ACHN (cell line): Measurements from ENCODE around the gene MRPL17.
"Not testable (repeated sequence)": the region's sequence is repeated elsewhere in the genome, so short reads cannot be mapped to it uniquely, and the experiment has no call there.

ENCODE experiments used
- DNase-seq: peaks from one replicate; pipeline ENCODE4 v3.0.0-alpha.2; 2015
- in situ Hi-C: cut with HindIII; loops from 2 replicates; pipeline ENCODE4 v1.10.0; 2017; ENCODE audit warnings: low sequenced_read_pairs, low pct_ligation_motif_present, low pct_unique_long_range_greater_than_20kb

MRPL17 gene

GRCh38 chr11:6682936-6683861, at the start of gene MRPL17:
Gene MRPL17 (minus strand): TSS chr11:6683340. CDS start chr11:6683296, 44 bp downstream.
- peak; percentile 96 for DNase-seq
- in situ Hi-C loops: no loop called here

- DNase-seq: no peak
- in situ Hi-C loops: no loop called here
Measured at GRCh38 chr11:6727971-6728760, 45.0 kb upstream of the MRPL17 start.

- in situ Hi-C loops: no loop called here
Measured at GRCh38 chr11:6725386-6725896, 42.3 kb upstream of the MRPL17 start.

DNA sequence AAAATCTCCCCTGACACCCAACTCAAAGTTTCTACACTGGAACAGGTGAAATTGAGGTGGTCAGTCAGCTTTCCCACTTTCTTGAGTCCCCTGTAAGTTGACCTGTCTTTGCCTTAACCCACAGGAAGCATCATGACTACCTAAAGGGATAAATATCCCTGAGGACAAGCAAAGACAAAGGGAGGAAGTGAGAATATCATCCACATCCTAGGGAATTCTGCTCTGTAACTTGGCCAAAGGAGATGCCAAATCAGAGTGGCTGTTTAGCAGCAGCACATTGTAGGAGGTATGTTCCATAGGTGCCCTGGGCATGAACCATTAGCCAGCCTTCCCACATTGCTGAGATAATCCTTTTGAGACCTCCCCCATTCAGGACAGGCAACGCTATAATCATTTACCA, 40.9 kb upstream of the MRPL17 start:
- in situ Hi-C loops: no loop called here

More at GRCh38 chr11:6725386-6725896, 42.3 kb upstream of the MRPL17 start:
- no peak for DNase-seq

DNA sequence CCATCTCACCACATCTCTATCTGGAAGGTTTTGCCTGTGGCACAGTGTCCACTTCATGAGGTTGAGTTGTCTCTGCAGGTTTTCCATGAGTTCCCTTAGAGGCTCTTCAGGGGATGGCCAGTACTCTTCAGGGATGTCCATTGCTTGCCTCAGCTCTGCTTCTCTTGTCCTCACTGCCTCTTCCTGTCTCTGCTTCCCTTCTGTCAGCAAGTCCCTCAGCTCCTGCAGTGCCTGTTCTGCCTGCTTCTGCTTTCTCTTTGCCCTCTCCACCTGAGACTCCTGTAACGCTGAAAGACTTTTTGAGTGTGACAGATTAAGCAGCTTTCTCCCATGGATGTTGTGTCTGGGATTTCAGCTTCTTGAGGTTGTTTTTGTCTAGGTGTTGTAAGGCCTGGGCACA, 38.2 kb upstream of the MRPL17 start:
- no peak for DNase-seq
- in situ Hi-C loops: no loop called here

More for the DNA sequence above, 40.9 kb upstream of the MRPL17 start:
- no peak for DNase-seq

GRCh38 chr11:6719576-6719975, 36.4 kb upstream of the MRPL17 start:
- in situ Hi-C loops: no loop called here
- no peak for DNase-seq

GRCh38 chr11:6717426-6717825, 34.3 kb upstream of the MRPL17 start:
- in situ Hi-C loops: no loop called here

DNA sequence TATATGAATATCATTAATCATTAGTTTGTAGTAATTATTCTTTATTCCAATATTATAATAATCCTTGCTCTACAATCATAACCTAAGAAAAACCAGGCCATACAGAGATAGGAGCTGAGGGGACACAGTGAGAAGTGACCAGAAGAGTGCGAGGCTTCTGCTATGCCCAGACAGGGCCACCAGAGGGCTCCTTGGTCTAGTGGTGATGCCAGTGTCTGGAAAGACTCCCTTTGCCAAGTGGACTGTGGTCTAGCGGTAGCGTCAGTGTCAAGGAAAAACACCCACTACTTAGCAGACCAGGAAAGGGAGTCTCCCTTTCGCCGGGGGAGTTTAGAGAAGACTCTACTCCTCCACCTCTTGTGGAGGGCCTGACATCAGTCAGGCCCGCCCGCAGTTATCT, 28.4 kb upstream of the MRPL17 start:
- DNase-seq: peak; percentile 28
- in situ Hi-C loops: not testable (repeated sequence)

More at GRCh38 chr11:6717426-6717825, 34.3 kb upstream of the MRPL17 start:
- DNase-seq: no peak

DNA sequence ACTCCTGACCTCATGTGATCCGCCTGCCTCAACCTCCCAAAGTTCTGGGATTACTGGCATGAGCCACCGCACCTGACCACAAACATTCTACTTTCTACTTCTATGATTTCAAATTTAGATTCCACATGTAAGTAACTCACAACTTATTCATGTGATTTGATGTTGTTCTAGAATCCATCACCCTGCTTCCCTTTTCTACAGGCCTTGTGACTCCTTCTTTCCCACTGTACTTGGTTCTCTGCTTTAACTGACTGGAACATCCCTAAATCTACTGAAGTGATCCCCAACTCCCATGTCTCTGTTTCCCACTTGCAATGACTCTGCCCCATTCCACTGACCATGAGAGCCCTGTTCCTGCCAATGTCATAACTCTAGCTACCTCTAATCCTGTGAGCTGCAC, 25.7 kb upstream of the MRPL17 start:
- DNase-seq: no peak
- in situ Hi-C loops: no loop called here

GRCh38 chr11:6705905-6706535, 22.9 kb upstream of the MRPL17 start:
- in situ Hi-C loops: no loop called here
- DNase-seq: peak; percentile 37

- in situ Hi-C loops: no loop called here
- peak; percentile 58 for DNase-seq
Measured at GRCh38 chr11:6703247-6704063, 20.3 kb upstream of the MRPL17 start.

DNA sequence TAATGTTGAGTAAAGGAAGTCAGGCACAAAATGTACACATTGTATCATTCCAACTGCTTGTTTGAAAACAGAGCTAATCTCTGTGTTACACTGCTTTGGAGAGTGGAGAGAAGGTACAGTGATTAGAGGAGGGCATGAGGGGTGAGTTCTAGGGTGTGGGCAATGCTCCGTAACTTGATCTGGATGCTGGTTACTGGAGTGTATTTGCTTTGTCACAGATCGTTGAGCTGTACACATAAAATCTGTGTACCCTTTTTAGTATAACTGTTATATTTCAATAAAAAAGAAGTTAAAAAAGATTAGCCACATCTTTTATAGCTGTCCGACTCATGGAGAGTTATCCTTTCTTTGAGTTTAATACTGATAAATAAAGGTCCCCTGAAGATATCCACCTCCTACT, 18.8 kb upstream of the MRPL17 start:
- DNase-seq, in situ Hi-C loops: not testable (repeated sequence)

- no peak for DNase-seq
- in situ Hi-C loops: no loop called here
Measured at GRCh38 chr11:6695377-6695776, 12.2 kb upstream of the MRPL17 start.

GRCh38 chr11:6694229-6694535, 11.0 kb upstream of the MRPL17 start:
- in situ Hi-C loops: no loop called here

DNA sequence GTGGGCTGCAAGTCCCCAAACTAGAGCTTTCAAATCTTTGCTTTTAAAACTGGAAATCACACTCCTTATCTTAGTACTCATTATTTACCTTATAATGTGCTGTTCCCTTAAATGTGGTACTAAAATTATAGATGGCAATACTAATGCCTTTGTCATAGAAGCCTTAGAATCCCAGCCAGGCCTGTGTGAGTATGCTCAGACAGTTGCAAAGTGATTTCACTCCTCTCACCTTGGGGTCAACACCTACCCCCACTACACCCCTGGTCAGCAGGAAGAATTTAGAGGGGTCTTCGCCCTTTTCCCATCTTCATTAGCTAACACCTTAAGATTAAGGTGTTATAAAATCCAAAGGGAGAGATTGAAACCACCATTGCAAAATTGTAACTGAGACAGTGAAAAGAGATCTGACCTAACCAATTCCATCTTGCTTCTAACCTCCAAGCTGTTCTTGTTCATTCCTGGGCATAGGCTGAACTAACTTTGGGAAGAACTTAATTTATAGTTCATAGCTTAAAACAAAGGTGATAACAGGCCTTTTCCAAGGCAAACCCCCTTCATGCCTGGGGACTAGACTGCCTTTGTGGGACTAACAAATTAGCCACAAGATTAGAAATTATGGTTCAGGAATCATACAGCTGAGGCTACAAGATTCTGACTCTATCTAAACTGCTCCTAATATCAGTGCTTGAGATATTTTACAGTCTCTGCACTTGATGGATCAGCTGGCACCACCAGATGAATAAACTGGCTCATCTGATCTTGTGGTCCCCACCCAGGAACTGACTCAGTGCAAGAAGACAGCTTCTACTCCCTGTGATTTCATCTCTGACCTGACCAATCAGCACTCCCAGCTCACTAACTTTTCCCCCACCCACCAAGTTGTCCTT, 10.4 kb upstream of the MRPL17 start:
- DNase-seq: peak; percentile 54

More at GRCh38 chr11:6694229-6694535, 11.0 kb upstream of the MRPL17 start:
- DNase-seq: no peak

DNA sequence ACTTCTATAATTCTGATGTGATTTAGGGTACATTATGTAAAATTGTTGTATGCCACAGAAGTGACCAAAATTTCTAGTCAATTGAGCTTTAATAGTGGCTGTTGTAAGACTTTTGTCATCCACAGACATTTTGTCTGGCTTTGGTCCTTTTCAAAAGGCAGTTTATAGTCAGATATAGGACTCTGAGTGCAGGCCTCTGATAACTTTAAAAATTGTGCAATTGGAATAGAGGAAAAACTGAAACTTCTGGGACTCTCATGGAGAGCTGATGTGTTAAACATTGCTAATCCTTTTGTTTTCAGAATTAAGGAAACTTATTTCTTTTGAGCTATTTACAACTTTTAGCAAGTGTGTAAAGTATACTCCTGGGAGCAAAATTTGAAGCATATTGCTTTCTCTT, 9.0 kb upstream of the MRPL17 start:
- no peak for DNase-seq
- in situ Hi-C loops: no loop called here

More for the DNA sequence above, 10.4 kb upstream of the MRPL17 start:
- in situ Hi-C loops: no loop called here

- DNase-seq, in situ Hi-C loops: not testable (repeated sequence)
Measured at GRCh38 chr11:6690431-6691132, 7.4 kb upstream of the MRPL17 start.
